Stimulated activated naive CD8-positive, alpha-beta T cell treated with anti-CD3 and anti-CD28 coated beads, Interleukin-15, amount 100 ng/mL, for 72 hours (primary cell): ENCODE results near the gene TNS4.

Experiments
- ATAC-seq: fragments of 150-1000 bp; cut with Tn5 transposase; 2 replicates; pipeline ENCODE4 v1.10.0; 2021; ENCODE audit warnings: mild to moderate bottlenecking, moderate library complexity
- DNase-seq, 2 donors: peaks; one replicate each; pipeline ENCODE4 v3.0.0; 2021 to 2022
- H3K27ac Mint-ChIP-seq, 2 donors: one replicate each; pipeline ENCODE4 v1.8.0; 2022; ENCODE audit warnings: mild to moderate bottlenecking in 2 of 2, mixed read lengths in 2 of 2, moderate library complexity in 2 of 2
- H3K27me3 Mint-ChIP-seq: one replicate; pipeline ENCODE4 v1.8.0; 2022; ENCODE audit warnings: mixed read lengths
- H3K4me1 Mint-ChIP-seq: one replicate; pipeline ENCODE4 v1.8.0; 2022; ENCODE audit warnings: mild to moderate bottlenecking, mixed read lengths
- H3K4me3 Mint-ChIP-seq, 2 donors: one replicate each; pipeline ENCODE4 v1.8.0; 2022; ENCODE audit warnings: mild to moderate bottlenecking in 2 of 2, mixed read lengths in 2 of 2, moderate library complexity in 1 of 2
- H3K9me3 Mint-ChIP-seq, 2 donors: one replicate each; pipeline ENCODE4 v1.8.0; 2022; ENCODE audit warnings: mixed read lengths in 2 of 2

Gene TNS4

GRCh38 chr17:40539711-40540411 lies 38.4 kb upstream of the TNS4 start:
- Mint-ChIP-seq H3K27me3 (no peaks in the 10 kb centered on the region), H3K4me1 (peaks cover 90% of the 10 kb centered on the region), H3K9me3 (no peaks in the 10 kb centered on the region), H3K27ac (peak overlapping the region; percentile 99 to 100), H3K4me3 (peak overlapping the region; percentile 78 to 90)
- ATAC-seq (no peak), DNase-seq (peak in 1 of 2 donors; percentile 13)

GRCh38 chr17:40538936-40539705 lies 37.7 kb upstream of the TNS4 start:
- ATAC-seq = no peak
- Mint-ChIP-seq H3K27me3 (no peaks in the 10 kb centered on the region), H3K4me1 (peaks cover 93% of the 10 kb centered on the region), H3K9me3 (no peaks in the 10 kb centered on the region), H3K4me3 (peak overlapping the region; percentile 0 to 23), H3K27ac (peak overlapping the region in 1 of 2 donors; percentile 79)
- DNase-seq = no peak

- no peaks in the 10 kb centered on the region for H3K27me3 Mint-ChIP-seq
- H3K4me1 Mint-ChIP-seq = peaks cover 93% of the 10 kb centered on the region
- peak overlapping the region; percentile 14 to 26 for H3K4me3 Mint-ChIP-seq
- ATAC-seq = no peak
- peak overlapping the region; percentile 40 to 61 for H3K27ac Mint-ChIP-seq
- no peak for DNase-seq
- no peaks in the 10 kb centered on the region for H3K9me3 Mint-ChIP-seq
These were observed 36.9 kb upstream of the TNS4 start for GRCh38 chr17:40538019-40538935.

GRCh38 chr17:40536295-40537171 lies 35.1 kb upstream of the TNS4 start:
- Mint-ChIP-seq H3K4me3 (peak overlapping the region; percentile 52 to 76), H3K4me1 (peaks cover 93% of the 10 kb centered on the region)

GRCh38 chr17:40535924-40536294 lies 34.5 kb upstream of the TNS4 start:
- Mint-ChIP-seq H3K4me3 (peak overlapping the region; percentile 44 to 76), H3K27ac (peak overlapping the region in 1 of 2 donors; percentile 80), H3K27me3 (no peaks in the 10 kb centered on the region), H3K4me1 (peaks cover 93% of the 10 kb centered on the region), H3K9me3 (no peaks in the 10 kb centered on the region)
- no peak for DNase-seq
- ATAC-seq = no peak

More at GRCh38 chr17:40536295-40537171, 35.1 kb upstream of the TNS4 start:
- H3K27me3 Mint-ChIP-seq = no peaks in the 10 kb centered on the region
- DNase-seq (no peak), ATAC-seq (no peak)
- H3K9me3 Mint-ChIP-seq = no peaks in the 10 kb centered on the region
- peak overlapping the region; percentile 80 to 93 for H3K27ac Mint-ChIP-seq

- DNase-seq (no peak), ATAC-seq (no peak)
- Mint-ChIP-seq H3K4me1 (peaks cover 93% of the 10 kb centered on the region), H3K27ac (no peak overlapping the region), H3K27me3 (no peaks in the 10 kb centered on the region), H3K9me3 (no peaks in the 10 kb centered on the region), H3K4me3 (no peak overlapping the region)
These were observed 34.0 kb upstream of the TNS4 start for GRCh38 chr17:40535438-40535837.

DNA sequence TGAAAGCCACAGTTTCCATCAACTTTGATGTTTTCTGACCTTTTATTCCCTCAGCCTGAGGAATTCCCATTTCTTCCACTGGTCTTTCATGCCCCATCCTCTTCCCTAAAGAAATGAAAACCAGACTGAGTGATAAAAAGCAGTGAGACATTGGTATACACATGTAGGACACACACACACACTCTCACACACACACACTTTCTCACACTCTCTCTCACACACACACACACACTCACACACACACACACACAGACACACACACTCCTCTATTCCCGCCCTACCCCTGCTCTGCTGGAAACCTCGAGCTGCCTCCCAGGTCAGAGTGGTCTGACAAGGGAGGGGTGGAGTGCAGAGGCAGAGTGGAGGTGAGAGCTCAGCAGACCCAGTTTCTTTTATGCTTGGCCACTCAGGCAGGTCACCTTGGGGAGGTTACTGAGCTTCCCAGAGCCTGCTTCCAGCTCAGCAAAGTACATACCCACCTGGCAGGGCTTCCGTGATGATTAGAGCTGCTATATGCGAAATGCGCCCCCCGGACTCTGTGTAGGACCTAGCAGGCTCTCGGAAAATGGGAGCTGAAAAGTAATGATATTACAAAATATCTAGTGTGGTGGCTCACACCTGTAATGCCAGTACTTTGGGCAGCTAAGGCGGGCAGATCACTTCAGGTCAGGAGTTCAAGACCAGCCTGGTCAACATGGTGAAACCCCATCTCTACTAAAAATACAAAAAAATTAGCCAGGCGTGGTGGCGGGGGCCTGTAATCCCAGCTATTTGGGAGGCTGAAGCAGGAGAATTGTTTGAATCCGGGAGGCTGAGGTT lies 33.2 kb upstream of the TNS4 start:
- Mint-ChIP-seq H3K27ac (peak overlapping the region in 1 of 2 donors; percentile 70), H3K9me3 (no peaks in the 10 kb centered on the region), H3K27me3 (no peaks in the 10 kb centered on the region), H3K4me1 (peaks cover 93% of the 10 kb centered on the region), H3K4me3 (peak overlapping the region; percentile 69 to 85)
- no peak for ATAC-seq
- no peak for DNase-seq

- no peak for ATAC-seq
- Mint-ChIP-seq H3K27me3 (no peaks in the 10 kb centered on the region), H3K9me3 (no peaks in the 10 kb centered on the region), H3K27ac (peak overlapping the region; percentile 91 to 95), H3K4me1 (peaks cover 93% of the 10 kb centered on the region), H3K4me3 (peak overlapping the region; percentile 83 to 85)
- DNase-seq = no peak
These were observed 32.5 kb upstream of the TNS4 start for GRCh38 chr17:40533896-40534295.

DNA sequence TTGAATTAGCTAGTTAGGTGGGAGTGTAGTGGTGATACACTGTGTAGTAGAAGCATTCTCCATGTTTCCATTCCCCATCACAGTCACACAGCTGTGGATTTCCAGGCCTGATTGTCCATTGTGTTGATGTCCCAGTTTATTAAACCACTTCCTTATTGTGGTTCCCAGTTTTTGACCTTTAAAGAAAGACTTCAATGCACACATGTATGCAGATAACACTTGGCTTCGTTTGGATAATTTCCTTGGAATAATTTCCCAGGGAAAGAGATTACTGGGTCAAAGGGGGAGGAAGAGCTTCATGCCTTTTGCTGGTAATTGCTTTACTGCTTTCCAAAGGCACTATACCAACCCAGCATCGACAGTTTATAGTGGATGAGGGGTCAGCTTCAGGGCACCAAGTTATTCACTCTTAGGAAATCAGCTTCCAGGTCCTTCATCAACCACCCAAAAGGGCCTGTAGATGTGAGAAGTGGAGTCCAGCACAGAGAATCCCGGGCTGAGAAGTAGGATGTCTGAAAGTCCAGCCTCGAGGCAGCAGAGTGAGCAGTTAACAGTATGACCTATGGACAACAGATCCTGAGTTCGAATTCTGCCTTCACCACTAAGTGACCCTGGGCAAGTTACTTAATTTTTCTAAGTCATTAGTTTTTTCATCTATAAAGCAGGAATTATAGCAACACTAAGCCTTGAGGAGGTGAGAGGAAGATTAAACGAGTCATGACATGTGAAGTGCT lies 31.3 kb upstream of the TNS4 start:
- Mint-ChIP-seq H3K9me3 (no peaks in the 10 kb centered on the region), H3K27me3 (no peaks in the 10 kb centered on the region), H3K4me1 (peaks cover 87% of the 10 kb centered on the region), H3K4me3 (peak overlapping the region; percentile 83 to 85), H3K27ac (peak overlapping the region in 1 of 2 donors; percentile 91)
- DNase-seq = no peak
- no peak for ATAC-seq

DNA sequence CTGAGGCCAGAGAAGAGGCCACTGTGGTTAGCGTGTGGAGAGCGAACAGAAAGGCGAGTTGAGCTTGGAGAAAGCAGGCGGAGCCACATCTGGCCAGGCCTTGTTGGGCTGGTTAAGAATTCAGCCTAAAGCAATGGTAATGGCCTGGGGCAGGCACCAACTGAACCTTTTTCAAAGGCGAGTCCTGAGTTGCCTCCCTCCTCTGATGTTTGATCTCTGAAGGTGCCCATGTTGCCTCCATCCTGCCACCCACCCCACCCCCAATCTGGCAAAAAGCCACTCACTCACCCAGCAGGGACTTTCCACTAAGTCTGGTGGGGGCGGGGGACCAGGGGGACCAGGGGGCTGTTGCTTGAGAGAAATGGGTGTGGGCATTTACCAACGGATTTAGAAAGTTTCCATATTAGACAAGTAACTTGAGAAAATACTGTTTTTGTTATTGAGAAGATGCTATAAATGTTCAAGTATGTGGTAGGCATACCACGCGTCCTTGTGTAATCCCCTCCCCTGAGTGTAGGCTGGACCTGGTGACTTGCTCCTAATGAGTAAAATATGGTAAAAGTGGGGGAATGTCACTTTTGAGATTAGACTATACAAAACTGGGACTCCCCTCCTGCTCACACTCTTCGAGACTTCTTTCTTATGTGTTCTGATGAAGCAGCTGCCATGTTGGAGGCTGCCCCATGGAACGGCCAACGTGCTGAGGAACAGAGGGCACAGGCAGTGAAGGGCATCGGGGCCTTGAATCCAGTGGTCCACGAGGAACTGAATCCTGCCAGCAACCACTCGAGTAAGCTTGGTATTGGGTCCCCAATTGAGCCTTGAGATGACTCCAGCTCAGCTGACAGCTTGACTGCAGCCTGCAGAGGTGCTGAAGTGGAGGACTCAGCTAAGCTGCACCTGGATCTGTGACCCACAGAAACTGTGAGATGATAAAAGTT lies 29.9 kb upstream of the TNS4 start:
- H3K27ac Mint-ChIP-seq = peak overlapping the region in 1 of 2 donors; percentile 86
- H3K4me3 Mint-ChIP-seq = peak overlapping the region; percentile 83 to 85
- no peaks in the 10 kb centered on the region for H3K27me3 Mint-ChIP-seq
- ATAC-seq (peak; percentile 90), DNase-seq (peak; percentile 70 to 88)
- peaks cover 73% of the 10 kb centered on the region for H3K4me1 Mint-ChIP-seq
- H3K9me3 Mint-ChIP-seq = no peaks in the 10 kb centered on the region

DNA sequence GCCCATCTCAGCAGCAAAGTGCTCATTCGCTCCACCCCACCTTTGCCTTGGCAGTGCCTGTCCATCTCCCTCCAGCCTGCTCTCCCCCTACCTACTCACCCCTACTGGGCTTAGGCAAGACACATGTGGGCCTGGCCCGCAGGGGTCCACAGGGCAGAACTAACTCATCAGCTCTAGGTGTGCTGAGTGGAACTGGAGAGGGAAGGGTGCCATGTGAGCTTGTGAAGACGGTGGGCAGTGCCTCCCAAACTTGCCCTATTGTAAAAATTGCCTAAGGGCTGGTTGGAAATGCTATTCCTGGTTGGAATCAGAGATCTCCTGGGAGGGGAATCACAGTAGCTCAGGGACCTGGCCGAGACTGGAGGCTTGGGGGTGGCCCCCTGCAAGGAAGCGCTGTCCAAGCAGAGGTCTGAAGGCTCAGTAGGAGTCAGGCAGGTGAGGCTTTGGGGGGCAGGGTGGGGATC lies 29.1 kb upstream of the TNS4 start:
- H3K9me3 Mint-ChIP-seq = peaks cover under 1 to 5% of the 10 kb centered on the region in 2 donors
- ATAC-seq (no peak), DNase-seq (no peak)
- H3K27ac Mint-ChIP-seq = peak overlapping the region in 1 of 2 donors; percentile 86
- peak overlapping the region; percentile 38 to 85 for H3K4me3 Mint-ChIP-seq
- peaks cover 65% of the 10 kb centered on the region for H3K4me1 Mint-ChIP-seq
- H3K27me3 Mint-ChIP-seq = no peaks in the 10 kb centered on the region

DNA sequence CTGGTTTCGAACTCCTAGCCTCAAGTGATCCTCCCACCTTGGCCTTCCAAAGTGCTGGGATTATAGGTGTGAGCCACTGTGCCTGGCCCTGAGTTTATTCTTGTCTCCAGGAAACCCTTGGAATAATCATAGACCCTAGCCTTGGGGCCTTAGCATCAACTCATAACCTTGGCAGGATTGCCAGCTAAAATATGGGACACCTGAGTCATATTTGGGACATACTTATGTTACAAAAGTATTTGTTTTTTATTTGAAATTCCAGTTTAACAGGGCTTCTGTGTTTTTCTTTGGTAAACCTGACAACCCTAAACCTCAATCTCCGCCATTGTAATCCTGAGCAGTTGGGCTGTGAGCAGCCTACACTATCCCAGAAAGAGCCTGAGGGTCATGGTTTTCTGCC lies 28.6 kb upstream of the TNS4 start:
- H3K9me3 Mint-ChIP-seq = peaks cover 6 to 11% of the 10 kb centered on the region in 2 donors

More for the DNA sequence above, 28.6 kb upstream of the TNS4 start:
- Mint-ChIP-seq H3K4me1 (peaks cover 65% of the 10 kb centered on the region), H3K4me3 (no peak overlapping the region), H3K27me3 (no peaks in the 10 kb centered on the region), H3K27ac (no peak overlapping the region)
- ATAC-seq (no peak), DNase-seq (no peak)
